IMR-90 (cell line): Measurements from ENCODE around the gene OSBP2. TPM values are rescaled to one million over a fixed set of nuclear protein-coding genes. Genes with fewer than 3 reads are reported as not detected.

ENCODE experiments used
- ATAC-seq: fragments of 200-7000 bp; cut with Tn5 transposase; 2 replicates; pipeline ENCODE4 v1.9.1; 2020; ENCODE audit warnings: low read depth, mild to moderate bottlenecking, moderate library complexity
- BruUV-seq: library from RNA; stranded (reverse); fragments of 400-500 nt; replicated peaks from 2 replicates; lab custom pipeline; 2021; lab: Mats Ljungman, UMichigan
- CTCF ChIA-PET: fragments of 300-600 bp; formaldehyde crosslinking; extraction: SDS; loops from one replicate; lab custom pipeline; 2021; ENCODE audit warnings: antibody characterized with exemption; lab: Yijun Ruan, JAX
- POLR2A ChIA-PET: fragments of 300-600 bp; sonication (Branson Sonifier 250); formaldehyde crosslinking; loops from one replicate; lab custom pipeline; 2022; ENCODE audit warnings: antibody characterized with exemption; ENCODE audit not compliant: unreplicated experiment; lab: Charles Lee
- DNase-seq: peaks from one replicate; pipeline ENCODE4 v3.0.0; 2013
- H2AFZ ChIP-seq: replicated peaks from 2 replicates; pipeline ENCODE3; 2013; ENCODE audit warnings: low read length, mild to moderate bottlenecking; ENCODE audit not compliant: poor library complexity
- H2AK5ac ChIP-seq: 2 replicates; pipeline ENCODE4 v1.6.1; 2013; ENCODE audit warnings: low read depth, low read length, inconsistent platforms
- H2AK9ac ChIP-seq: replicated peaks from 2 replicates; pipeline ENCODE3; 2013; ENCODE audit warnings: mild to moderate bottlenecking, low read depth, low read length, moderate library complexity; ENCODE audit not compliant: poor library complexity
- H2BK120ac ChIP-seq: 2 replicates; pipeline ENCODE4 v1.6.1; 2013; ENCODE audit warnings: low read depth, low read length, inconsistent platforms
- H2BK15ac ChIP-seq: 3 replicates; pipeline ENCODE4 v1.6.1; 2013; ENCODE audit warnings: low read depth, low read length, inconsistent platforms
- H2BK20ac ChIP-seq: 2 replicates; pipeline ENCODE4 v1.6.1; 2013; ENCODE audit warnings: low read depth, mild to moderate bottlenecking, inconsistent platforms, low read length, moderate library complexity
- H2BK5ac ChIP-seq: 2 replicates; pipeline ENCODE4 v1.6.1; 2013; ENCODE audit warnings: mild to moderate bottlenecking, low read depth, low read length, inconsistent platforms; ENCODE audit not compliant: poor library complexity, severe bottlenecking
- H3K14ac ChIP-seq: replicated peaks from 2 replicates; pipeline ENCODE4 v1.6.1; 2013; ENCODE audit warnings: low read depth, low read length, inconsistent platforms
- H3K18ac ChIP-seq: 2 replicates; pipeline ENCODE4 v1.6.1; 2013; ENCODE audit warnings: low read depth, low read length, control low read depth
- H3K23ac ChIP-seq: 2 replicates; pipeline ENCODE4 v1.6.1; 2013; ENCODE audit warnings: low read depth, low read length, inconsistent platforms
- H3K27ac ChIP-seq: 2 replicates; pipeline ENCODE4 v1.5.1; 2013; ENCODE audit warnings: mild to moderate bottlenecking, control low read depth, low read length; ENCODE audit not compliant: insufficient read depth
- H3K27me3 ChIP-seq: 2 replicates; pipeline ENCODE4 v1.6.1; 2013; ENCODE audit warnings: low read length; ENCODE audit not compliant: control insufficient read depth, insufficient read depth
- H3K36me3 ChIP-seq: 2 replicates; pipeline ENCODE4 v1.6.1; 2013; ENCODE audit warnings: low read length, mixed read lengths; ENCODE audit not compliant: control insufficient read depth, insufficient read depth
- H3K4ac ChIP-seq: 2 replicates; pipeline ENCODE4 v1.6.1; 2013; ENCODE audit warnings: low read depth, low read length, inconsistent platforms
- H3K4me1 ChIP-seq: 2 replicates; pipeline ENCODE4 v1.6.1; 2013; ENCODE audit warnings: low read length, mixed read lengths; ENCODE audit not compliant: control insufficient read depth, insufficient read depth
- H3K4me2 ChIP-seq: 2 replicates; pipeline ENCODE4 v1.6.1; 2013; ENCODE audit warnings: low read depth, mild to moderate bottlenecking, control low read depth, low read length, moderate library complexity
- H3K4me3 ChIP-seq: 2 replicates; pipeline ENCODE4 v1.5.1; 2013; ENCODE audit warnings: low read depth, mild to moderate bottlenecking, control low read depth, low read length, moderate library complexity; ENCODE audit not compliant: insufficient read depth
- H3K56ac ChIP-seq: 2 replicates; pipeline ENCODE4 v1.6.1; 2013; ENCODE audit warnings: low read length, inconsistent platforms; ENCODE audit not compliant: insufficient read depth; ENCODE audit errors: extremely low read depth
- H3K79me1 ChIP-seq, 2 experiments: 2 replicates each; pipeline ENCODE4 v1.6.1; 2013; ENCODE audit warnings: low read length in 2 of 2, inconsistent platforms in 1 of 2, low read depth in 1 of 2
- H3K9ac ChIP-seq: 2 replicates; pipeline ENCODE4 v1.6.1; 2013; ENCODE audit warnings: low read depth, low read length, control low read depth
- H3K9me1 ChIP-seq: 2 replicates; pipeline ENCODE4 v1.6.1; 2013; ENCODE audit warnings: low read length, inconsistent platforms; ENCODE audit not compliant: insufficient read depth
- H3K9me3 ChIP-seq: 2 replicates; pipeline ENCODE4 v1.6.1; 2013; ENCODE audit warnings: low read length; ENCODE audit not compliant: control insufficient read depth, insufficient read depth
- H4K20me1 ChIP-seq: 2 replicates; pipeline ENCODE4 v1.6.1; 2013; ENCODE audit warnings: low read length, inconsistent platforms; ENCODE audit not compliant: insufficient read depth
- H4K5ac ChIP-seq: 2 replicates; pipeline ENCODE4 v1.6.1; 2013; ENCODE audit warnings: mild to moderate bottlenecking, low read depth, low read length, control low read depth
- H4K8ac ChIP-seq, 2 experiments: 2 replicates each; pipeline ENCODE4 v1.6.1; 2013; ENCODE audit warnings: low read depth in 2 of 2, low read length in 2 of 2, control low read depth in 1 of 2, inconsistent platforms in 1 of 2
- H4K91ac ChIP-seq: 2 replicates; pipeline ENCODE4 v1.6.1; 2013; ENCODE audit warnings: low read depth, low read length, inconsistent platforms; ENCODE audit not compliant: insufficient read depth
- CEBPB ChIP-seq: IDR thresholded peaks from 2 replicates; pipeline ENCODE4 v1.6.1; 2012; ENCODE audit warnings: low read depth, low read length, improper control_type of control experiment
- FOS ChIP-seq: fragments of 150-350 bp; IDR thresholded peaks from 2 replicates; pipeline ENCODE4 v1.6.1; 2016; ENCODE audit warnings: low read depth, low read length
- POLR2A ChIP-seq: IDR thresholded peaks from 2 replicates; pipeline ENCODE4 v1.6.1; 2012; ENCODE audit warnings: mild to moderate bottlenecking, low read depth, low read length
- WGBS, 2 experiments: methylation state at CpG; one replicate each; pipeline versions ENCODE4 v1.1.5 to v1.1.7; 2013; ENCODE audit warnings: missing lambda C conversion rate in 2 of 2; ENCODE audit not compliant: insufficient read length in 1 of 2; ENCODE audit errors: extremely low coverage in 2 of 2; 5-methylcytosine and 5-hydroxymethylcytosine counted together
- dilution Hi-C: fragments of 300-500 bp; cut with HindIII; formaldehyde crosslinking; loops from one replicate; pipeline ENCODE4 v1.14.3; 2018; ENCODE audit warnings: low sequenced_read_pairs; ENCODE audit not compliant: unreplicated experiment
- in situ Hi-C: fragments of 300-500 bp; cut with MboI; formaldehyde crosslinking; loops from 3 replicates; pipeline ENCODE4 v1.14.3; 2019; ENCODE audit warnings: low sequenced_read_pairs, inconsistent platforms, mixed read lengths
- intact Hi-C: fragments of 100-400 bp; cut with micrococcal nuclease; formaldehyde crosslinking; loops from 2 replicates; pipeline ENCODE4 v1.10.0; 2022
- polyA plus RNA-seq, 3 experiments: library from polyadenylated mRNA; depleted of rRNA; stranded (reverse); fragments of >200 nt; gene quantifications; 2 replicates each; pipeline ENCODE4 v1.2.3, GENCODE V29; 2012; ENCODE audit warnings: low replicate concordance in 1 of 3
- total RNA-seq: library from RNA; depleted of rRNA; stranded (reverse); fragments of >200 nt; gene quantifications from 2 replicates; pipeline ENCODE4 v1.2.3, GENCODE V29; 2012
- TF ChIP-seq, protein P1 (sequence below): conservative IDR thresholded peaks from 2 replicates; pipeline ENCODE4 v1.5.1; 2012; ENCODE audit warnings: mild to moderate bottlenecking, low read depth, low read length, improper control_type of control experiment

Gene OSBP2
- total and polyA plus RNA-seq, 2 of the 4 experiments (the other 2 are of a cell fraction): 1.8 to 2.2 TPM

- H3K9me3 ChIP-seq: no peaks in the 10 kb centered on the region
- peaks cover 2% of the 10 kb centered on the region for H3K4me1 ChIP-seq
- CTCF ChIA-PET: no interaction called here
- no peak overlapping the region for H3K56ac ChIP-seq
- no peak overlapping the region for H3K4me3 ChIP-seq
- H3K9ac ChIP-seq: no peak overlapping the region
- H4K5ac ChIP-seq: no peak overlapping the region
- POLR2A ChIA-PET: no interaction called here
- H3K9me1 ChIP-seq: peaks cover 12% of the 10 kb centered on the region
- peaks cover 51% of the 10 kb centered on the region for H3K36me3 ChIP-seq
- no peak overlapping the region for H2BK15ac ChIP-seq
- no peak overlapping the region for H4K91ac ChIP-seq
- H3K79me1 ChIP-seq: peaks cover 27 to 65% of the 10 kb centered on the region in 2 experiments; a peak in 3 of 4 replicates
- no peak overlapping the region for H3K4me2 ChIP-seq
- in situ Hi-C loops: loop anchor here (5.0 to 10.0 kb wide), 3 partner anchors 137 to 285 kb away; no protein-coding TSS in a partner anchor
- H2BK5ac ChIP-seq: no peak overlapping the region
- no peak overlapping the region for H3K4ac ChIP-seq
- no peak overlapping the region for H2BK20ac ChIP-seq
- WGBS, 2 experiments: 86% methylated on average over 1 of the region's 7 CpGs; no CpG with 5 or more reads in 1 of the 2 experiments
- no peak overlapping the region for H2AK9ac ChIP-seq
- no peak overlapping the region for H3K14ac ChIP-seq
- no peak overlapping the region for H3K23ac ChIP-seq
- BruUV-seq: no TSS peak
- ATAC-seq: no peak
- dilution Hi-C loops: no loop called here
- H4K20me1 ChIP-seq: peaks cover 4% of the 10 kb centered on the region; the same call in 1 of the 2 replicates
- H3K18ac ChIP-seq: no peak overlapping the region
- H4K8ac ChIP-seq: no peak overlapping the region
- H2AK5ac ChIP-seq: no peak overlapping the region
- H2BK120ac ChIP-seq: no peak overlapping the region
- no peaks in the 10 kb centered on the region for H3K27me3 ChIP-seq
- intact Hi-C loops: loop anchor here (2.0 kb wide), 1 partner anchor 281 kb away; no protein-coding TSS in a partner anchor
- no peak overlapping the region for H3K27ac ChIP-seq
- H2AFZ ChIP-seq: no peak overlapping the region
- no peak for TF ChIP-seq POLR2A
- no peak for TF ChIP-seq FOS
- no peak for TF ChIP-seq CEBPB
- TF ChIP-seq, protein P1, sequence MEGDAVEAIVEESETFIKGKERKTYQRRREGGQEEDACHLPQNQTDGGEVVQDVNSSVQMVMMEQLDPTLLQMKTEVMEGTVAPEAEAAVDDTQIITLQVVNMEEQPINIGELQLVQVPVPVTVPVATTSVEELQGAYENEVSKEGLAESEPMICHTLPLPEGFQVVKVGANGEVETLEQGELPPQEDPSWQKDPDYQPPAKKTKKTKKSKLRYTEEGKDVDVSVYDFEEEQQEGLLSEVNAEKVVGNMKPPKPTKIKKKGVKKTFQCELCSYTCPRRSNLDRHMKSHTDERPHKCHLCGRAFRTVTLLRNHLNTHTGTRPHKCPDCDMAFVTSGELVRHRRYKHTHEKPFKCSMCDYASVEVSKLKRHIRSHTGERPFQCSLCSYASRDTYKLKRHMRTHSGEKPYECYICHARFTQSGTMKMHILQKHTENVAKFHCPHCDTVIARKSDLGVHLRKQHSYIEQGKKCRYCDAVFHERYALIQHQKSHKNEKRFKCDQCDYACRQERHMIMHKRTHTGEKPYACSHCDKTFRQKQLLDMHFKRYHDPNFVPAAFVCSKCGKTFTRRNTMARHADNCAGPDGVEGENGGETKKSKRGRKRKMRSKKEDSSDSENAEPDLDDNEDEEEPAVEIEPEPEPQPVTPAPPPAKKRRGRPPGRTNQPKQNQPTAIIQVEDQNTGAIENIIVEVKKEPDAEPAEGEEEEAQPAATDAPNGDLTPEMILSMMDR: 0 out of 2 replicates have a peak, but pooled peaks have one; percentile 11
- DNase-seq: no peak
These were observed 255.4 kb downstream of the OSBP2 start for GRCh38 chr22:30949934-30950660.
